Measurements from ENCODE around the gene EPB41. TPM values are rescaled to one million over a fixed set of nuclear protein-coding genes. Genes with fewer than 3 reads are reported as not detected.

The EPB41 gene
- total RNA-seq, 2 donors from 2014 or later, result 39.4 to 54.4 TPM

GRCh38 chr1:29113413-29114117, 199.2 kb downstream of the EPB41 start:
- no peaks in the 10 kb centered on the region for H3K27me3 ChIP-seq (replicated peaks; ENCODE audit: insufficient read depth)
- no peaks in the 10 kb centered on the region for H3K36me3 ChIP-seq
- DNase-seq (ENCODE audit: low spot score), result no peak
- intact Hi-C loops (cut with DNase I), result no loop called here
- no peaks in the 10 kb centered on the region for H3K9me3 ChIP-seq
- H3K4me3 ChIP-seq, result no peak overlapping the region
- TF ChIP-seq POLR2AphosphoS5 (IDR thresholded peaks at IDR 0.05) (no peak), POLR2A (IDR thresholded peaks at IDR 0.05) (no peak), CTCF (IDR thresholded peaks at IDR 0.05) (no peak)
- H3K4me1 ChIP-seq (replicated peaks), result no peaks in the 10 kb centered on the region
- WGBS, result 75% methylated on average over 6 of the region's 6 CpGs
- no peak overlapping the region for H3K27ac ChIP-seq

GRCh38 chr1:29114654-29115053, 200.3 kb downstream of the EPB41 start:
- H3K9me3 ChIP-seq, result no peaks in the 10 kb centered on the region
- intact Hi-C loops (cut with DNase I), result no loop called here
- H3K36me3 ChIP-seq, result no peaks in the 10 kb centered on the region
- WGBS, result 89% methylated on average over 1 of the region's 1 CpG
- H3K4me1 ChIP-seq (replicated peaks), result no peaks in the 10 kb centered on the region
- no peak overlapping the region for H3K27ac ChIP-seq
- no peaks in the 10 kb centered on the region for H3K27me3 ChIP-seq (replicated peaks; ENCODE audit: insufficient read depth)
- H3K4me3 ChIP-seq, result no peak overlapping the region
- DNase-seq (ENCODE audit: low spot score), result no peak
- TF ChIP-seq POLR2AphosphoS5 (IDR thresholded peaks at IDR 0.05), result no peak
- TF ChIP-seq CTCF (IDR thresholded peaks at IDR 0.05), result no peak
- TF ChIP-seq POLR2A (IDR thresholded peaks at IDR 0.05), result no peak

- Histone ChIP-seq H3K4me1 (replicated peaks) (no peaks in the 10 kb centered on the region), H3K4me3 (no peak overlapping the region), H3K36me3 (no peaks in the 10 kb centered on the region), H3K27ac (peak overlapping the region in 1 of 2 donors; percentile 22), H3K27me3 (replicated peaks; ENCODE audit: insufficient read depth) (no peaks in the 10 kb centered on the region), H3K9me3 (no peaks in the 10 kb centered on the region)
- no peak for TF ChIP-seq POLR2A (IDR thresholded peaks at IDR 0.05)
- TF ChIP-seq CTCF (IDR thresholded peaks at IDR 0.05), result no peak
- no peak for TF ChIP-seq POLR2AphosphoS5 (IDR thresholded peaks at IDR 0.05)
- DNase-seq (ENCODE audit: low spot score), result no peak
- WGBS, result 72% methylated on average over 2 of the region's 2 CpGs
- intact Hi-C loops (cut with DNase I), result no loop called here
Measured at GRCh38 chr1:29117381-29117780, 203.0 kb downstream of the EPB41 start.

GRCh38 chr1:29119121-29119929, 205.0 kb downstream of the EPB41 start:
- H3K9me3 ChIP-seq, result no peaks in the 10 kb centered on the region
- no peaks in the 10 kb centered on the region for H3K27me3 ChIP-seq (replicated peaks; ENCODE audit: insufficient read depth)
- 51% methylated on average over 12 of the region's 12 CpGs for WGBS
- peak overlapping the region; percentile 4 to 58 for H3K27ac ChIP-seq
- no peaks in the 10 kb centered on the region for H3K36me3 ChIP-seq
- intact Hi-C loops (cut with DNase I), result no loop called here
- TF ChIP-seq CTCF (IDR thresholded peaks at IDR 0.05) (no peak), POLR2AphosphoS5 (IDR thresholded peaks at IDR 0.05) (no peak), POLR2A (IDR thresholded peaks at IDR 0.05) (no peak)
- no peak for DNase-seq (ENCODE audit: low spot score)
- peaks cover 3% of the 10 kb centered on the region for H3K4me1 ChIP-seq (replicated peaks)
- H3K4me3 ChIP-seq, result no peak overlapping the region

Data from prostate gland (tissue), 2 donors.